ENCODE data around the gene UBE2N.
"Not testable (repeated sequence)": the region's sequence is repeated elsewhere in the genome, so short reads cannot be mapped to it uniquely, and the experiment has no call there.

Gene UBE2N

DNA sequence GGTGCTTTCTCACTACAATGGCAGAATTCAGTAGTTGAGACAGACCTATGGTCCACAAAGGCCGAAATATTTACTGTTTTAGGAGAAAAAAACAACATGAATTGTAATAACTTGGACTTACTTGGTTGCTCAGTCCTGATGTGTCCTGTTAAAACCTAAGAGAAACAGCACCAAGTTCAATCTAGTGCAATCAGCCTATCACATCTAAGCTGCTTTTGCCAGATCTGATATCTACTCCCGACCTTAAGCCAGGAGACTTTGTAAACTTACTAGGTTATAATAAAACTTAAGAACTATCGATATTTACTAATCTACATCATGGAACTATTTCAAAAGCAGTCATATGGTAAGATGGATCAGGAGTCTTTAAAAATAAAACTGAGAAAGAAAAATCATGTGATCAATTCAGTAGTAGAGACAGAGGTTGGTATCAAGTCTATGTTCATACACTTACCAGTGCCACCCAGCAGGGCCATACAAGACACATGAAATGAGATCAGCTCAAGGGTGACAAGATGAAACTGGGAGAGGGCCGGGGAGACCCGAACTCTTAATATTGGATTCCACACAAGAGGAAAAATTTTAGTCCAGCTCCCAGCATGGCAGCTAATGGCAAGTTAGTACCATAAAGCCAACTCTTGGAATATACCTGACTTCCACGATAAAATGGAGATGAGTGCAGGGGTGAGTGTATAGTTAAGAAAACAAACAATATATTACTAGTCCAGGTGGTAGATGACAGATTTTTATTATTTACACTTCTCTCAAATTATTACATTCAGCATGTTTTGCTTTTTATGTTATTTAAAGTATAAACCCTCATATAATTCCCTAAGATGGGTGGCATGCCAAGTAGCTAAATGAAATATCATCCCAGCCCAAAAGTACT lies 36.5 kb downstream of the UBE2N start:
- Histone ChIP-seq H3K4me3 (ENCODE audit: low read length) (no peak overlapping the region), H3K4me2 (ENCODE audit: low read depth, low read length) (no peak overlapping the region), H3K36me3 (replicated peaks; ENCODE audit: insufficient read depth, low read length) (no peaks in the 10 kb centered on the region), H3F3A (ENCODE audit: insufficient read depth, low read length) (0 out of 2 replicates have a peak, but pooled peaks cover 2% of the 10 kb centered on the region), H3K4me1 (ENCODE audit: low read length) (peaks cover 8% of the 10 kb centered on the region), H3K27me3 (replicated peaks; ENCODE audit: insufficient read depth, low read length) (no peaks in the 10 kb centered on the region), H3K79me2 (ENCODE audit: low read length) (peaks cover 19% of the 10 kb centered on the region), H3K27ac (ENCODE audit: low read length) (no peak overlapping the region), H3K9ac (ENCODE audit: low read length) (no peak overlapping the region), H2AFZ (ENCODE audit: low read length) (no peak overlapping the region), H3K9me2 (replicated peaks; ENCODE audit: insufficient read depth, low read length) (no peaks in the 10 kb centered on the region), H3K9me3 (replicated peaks; ENCODE audit: insufficient read depth, low read length) (no peaks in the 10 kb centered on the region), H4K20me1 (ENCODE audit: insufficient read depth, low read length) (no peaks in the 10 kb centered on the region)
- no peak for DNase-seq
- TF ChIP-seq EZH2 (optimal IDR thresholded peaks at IDR 0.05; ENCODE audit: low read depth, low read length) (no peak), EZH2phosphoT487 (IDR thresholded peaks at IDR 0.05; ENCODE audit: low read length) (no peak)
- TF ChIP-seq, protein P1, sequence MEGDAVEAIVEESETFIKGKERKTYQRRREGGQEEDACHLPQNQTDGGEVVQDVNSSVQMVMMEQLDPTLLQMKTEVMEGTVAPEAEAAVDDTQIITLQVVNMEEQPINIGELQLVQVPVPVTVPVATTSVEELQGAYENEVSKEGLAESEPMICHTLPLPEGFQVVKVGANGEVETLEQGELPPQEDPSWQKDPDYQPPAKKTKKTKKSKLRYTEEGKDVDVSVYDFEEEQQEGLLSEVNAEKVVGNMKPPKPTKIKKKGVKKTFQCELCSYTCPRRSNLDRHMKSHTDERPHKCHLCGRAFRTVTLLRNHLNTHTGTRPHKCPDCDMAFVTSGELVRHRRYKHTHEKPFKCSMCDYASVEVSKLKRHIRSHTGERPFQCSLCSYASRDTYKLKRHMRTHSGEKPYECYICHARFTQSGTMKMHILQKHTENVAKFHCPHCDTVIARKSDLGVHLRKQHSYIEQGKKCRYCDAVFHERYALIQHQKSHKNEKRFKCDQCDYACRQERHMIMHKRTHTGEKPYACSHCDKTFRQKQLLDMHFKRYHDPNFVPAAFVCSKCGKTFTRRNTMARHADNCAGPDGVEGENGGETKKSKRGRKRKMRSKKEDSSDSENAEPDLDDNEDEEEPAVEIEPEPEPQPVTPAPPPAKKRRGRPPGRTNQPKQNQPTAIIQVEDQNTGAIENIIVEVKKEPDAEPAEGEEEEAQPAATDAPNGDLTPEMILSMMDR (IDR thresholded peaks at IDR 0.05; ENCODE audit: low read length): no peak

DNA sequence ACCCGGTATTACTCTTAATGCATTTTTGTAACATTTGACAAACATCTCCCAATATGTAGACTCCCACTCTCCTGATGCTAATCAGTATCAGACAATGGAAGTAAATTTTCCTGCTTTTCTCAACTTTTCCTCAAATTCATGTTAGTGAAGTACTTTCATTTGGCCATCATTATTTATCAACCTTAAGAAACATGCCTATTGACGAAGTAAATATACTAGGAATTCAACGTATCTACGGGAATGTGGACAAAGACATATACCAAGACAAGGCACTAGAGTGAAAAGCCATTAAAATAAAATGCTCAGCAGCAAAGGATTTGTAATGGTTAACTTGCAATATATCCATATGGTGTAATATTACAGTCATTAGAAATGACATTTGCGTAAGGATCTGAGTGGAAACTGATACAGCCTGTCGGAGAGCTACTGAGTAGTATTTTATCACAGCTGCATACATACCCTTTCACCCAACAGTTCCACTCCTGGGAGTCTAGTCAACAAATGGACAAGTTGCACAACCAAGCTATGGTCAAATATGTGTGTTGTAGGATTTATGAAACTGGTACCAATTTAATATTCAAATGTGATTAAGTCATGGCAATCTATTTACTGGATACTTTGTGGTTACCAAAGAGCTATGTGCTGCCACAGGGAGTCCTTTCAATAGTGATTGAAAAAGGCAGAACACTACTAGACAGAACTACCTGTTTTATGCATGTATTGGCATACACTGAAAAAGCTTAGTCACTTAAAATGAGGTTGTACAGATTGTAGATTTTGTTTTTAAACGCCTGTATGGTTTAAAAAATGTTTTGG lies 37.6 kb downstream of the UBE2N start:
- no peaks in the 10 kb centered on the region for H3F3A ChIP-seq (ENCODE audit: insufficient read depth, low read length)
- H3K79me2 ChIP-seq (ENCODE audit: low read length): peaks cover 16% of the 10 kb centered on the region
- H3K36me3 ChIP-seq (replicated peaks; ENCODE audit: insufficient read depth, low read length): no peaks in the 10 kb centered on the region
- H3K9me2 ChIP-seq (replicated peaks; ENCODE audit: insufficient read depth, low read length): no peaks in the 10 kb centered on the region
- no peak overlapping the region for H3K4me3 ChIP-seq (ENCODE audit: low read length)
- H4K20me1 ChIP-seq (ENCODE audit: insufficient read depth, low read length): no peaks in the 10 kb centered on the region
- H3K27ac ChIP-seq (ENCODE audit: low read length): no peak overlapping the region
- no peaks in the 10 kb centered on the region for H3K27me3 ChIP-seq (replicated peaks; ENCODE audit: insufficient read depth, low read length)
- no peak for DNase-seq
- no peak overlapping the region for H2AFZ ChIP-seq (ENCODE audit: low read length)
- H3K4me1 ChIP-seq (ENCODE audit: low read length): peaks cover 8% of the 10 kb centered on the region
- no peak overlapping the region for H3K4me2 ChIP-seq (ENCODE audit: low read depth, low read length)
- no peak for TF ChIP-seq EZH2phosphoT487 (IDR thresholded peaks at IDR 0.05; ENCODE audit: low read length)
- TF ChIP-seq EZH2 (optimal IDR thresholded peaks at IDR 0.05; ENCODE audit: low read depth, low read length): no peak
- TF ChIP-seq, protein P1 (IDR thresholded peaks at IDR 0.05; ENCODE audit: low read length): no peak
- no peaks in the 10 kb centered on the region for H3K9me3 ChIP-seq (replicated peaks; ENCODE audit: insufficient read depth, low read length)
- no peak overlapping the region for H3K9ac ChIP-seq (ENCODE audit: low read length)

DNA sequence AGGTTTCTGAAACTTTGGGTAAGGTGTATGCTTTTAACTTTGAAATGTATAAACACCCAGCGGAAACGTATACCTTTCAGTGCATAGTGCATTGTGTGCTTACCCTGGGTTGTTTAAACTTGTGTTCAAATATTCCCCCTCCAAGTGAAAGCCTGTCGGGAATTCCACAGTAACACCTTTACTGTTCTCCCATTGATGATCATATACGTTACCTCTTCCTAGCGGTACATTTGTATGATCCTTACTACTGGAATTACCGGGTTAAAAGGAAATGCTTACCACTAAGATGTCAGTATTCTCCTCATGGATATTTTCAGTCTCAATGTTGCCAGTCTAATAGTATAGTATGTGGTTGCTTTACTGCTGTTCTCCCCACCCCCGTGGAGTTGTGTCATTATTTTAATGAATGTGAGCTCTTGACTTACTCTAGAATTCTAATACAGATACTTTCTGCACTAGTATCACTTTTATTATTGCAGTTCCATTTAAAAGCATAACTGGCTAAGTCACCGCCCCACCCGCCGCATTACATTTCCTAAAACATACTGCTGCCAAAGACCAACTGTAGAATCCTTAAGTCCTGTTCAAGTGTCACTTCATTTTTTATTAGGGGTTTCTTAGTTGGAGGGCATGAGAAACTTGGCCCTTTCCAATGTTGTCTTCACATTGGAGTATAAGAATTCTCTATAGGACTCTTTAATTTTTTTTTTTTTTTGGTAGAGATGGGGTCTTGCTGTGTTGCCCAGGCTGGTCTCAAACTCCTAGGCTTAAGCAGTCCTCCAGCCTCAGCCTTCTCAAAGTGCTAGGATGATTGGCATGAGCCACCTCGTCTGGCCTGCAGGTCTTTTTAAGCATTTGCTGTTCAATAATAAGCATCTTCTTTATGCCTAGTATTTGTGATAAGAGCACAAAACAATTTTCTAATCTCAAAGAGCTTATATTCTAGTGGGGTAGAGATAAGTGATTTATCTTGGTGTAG lies 39.1 kb downstream of the UBE2N start:
- H3K9me2 ChIP-seq (replicated peaks; ENCODE audit: insufficient read depth, low read length): no peaks in the 10 kb centered on the region
- H3K27ac ChIP-seq (ENCODE audit: low read length): no peak overlapping the region
- no peak for TF ChIP-seq EZH2phosphoT487 (IDR thresholded peaks at IDR 0.05; ENCODE audit: low read length)
- no peak for TF ChIP-seq EZH2 (optimal IDR thresholded peaks at IDR 0.05; ENCODE audit: low read depth, low read length)
- TF ChIP-seq, protein P1 (IDR thresholded peaks at IDR 0.05; ENCODE audit: low read length): no peak
- peaks cover 15% of the 10 kb centered on the region for H3K79me2 ChIP-seq (ENCODE audit: low read length)
- H3K9ac ChIP-seq (ENCODE audit: low read length): no peak overlapping the region
- no peaks in the 10 kb centered on the region for H3K27me3 ChIP-seq (replicated peaks; ENCODE audit: insufficient read depth, low read length)
- no peak overlapping the region for H3K4me2 ChIP-seq (ENCODE audit: low read depth, low read length)
- no peaks in the 10 kb centered on the region for H4K20me1 ChIP-seq (ENCODE audit: insufficient read depth, low read length)
- H3K36me3 ChIP-seq (replicated peaks; ENCODE audit: insufficient read depth, low read length): no peaks in the 10 kb centered on the region
- no peak overlapping the region for H3K4me3 ChIP-seq (ENCODE audit: low read length)
- no peaks in the 10 kb centered on the region for H3F3A ChIP-seq (ENCODE audit: insufficient read depth, low read length)
- no peak for DNase-seq
- H2AFZ ChIP-seq (ENCODE audit: low read length): no peak overlapping the region
- peaks cover 8% of the 10 kb centered on the region for H3K4me1 ChIP-seq (ENCODE audit: low read length)
- H3K9me3 ChIP-seq (replicated peaks; ENCODE audit: insufficient read depth, low read length): no peaks in the 10 kb centered on the region

DNA sequence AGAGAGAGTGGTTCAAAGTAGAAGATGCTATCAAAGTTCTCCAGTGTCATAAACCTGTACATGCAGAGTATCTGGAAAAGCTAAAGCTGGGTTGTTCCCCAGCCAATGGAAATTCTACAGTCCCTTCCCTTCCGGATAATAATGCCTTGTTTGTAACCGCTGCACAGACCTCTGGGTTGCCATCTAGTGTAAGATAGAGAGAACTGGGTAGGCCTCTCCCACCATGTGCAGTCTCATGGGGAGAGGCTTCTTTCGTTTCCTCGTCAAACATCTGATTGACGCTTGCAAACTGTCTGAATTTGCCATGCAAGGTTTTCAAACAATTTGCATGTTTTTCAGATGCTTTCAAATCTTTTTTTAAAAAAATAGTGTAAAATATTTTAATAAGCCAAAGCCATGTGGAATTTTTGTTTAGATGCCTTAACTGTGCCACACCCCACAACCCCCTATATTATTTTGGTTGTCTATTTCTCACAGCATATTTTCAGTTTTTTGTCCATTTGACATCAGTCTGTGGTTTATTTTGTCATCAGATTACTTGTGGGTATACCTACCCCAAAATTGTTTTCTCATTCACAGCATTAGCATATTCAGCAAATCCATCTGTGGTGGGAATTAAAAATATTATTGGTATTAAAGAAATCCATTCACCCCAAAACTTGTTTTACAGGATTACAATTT lies 42.4 kb downstream of the UBE2N start:
- not testable (repeated sequence) for H2AFZ ChIP-seq (ENCODE audit: low read length); H3F3A ChIP-seq (ENCODE audit: insufficient read depth, low read length); H4K20me1 ChIP-seq (ENCODE audit: insufficient read depth, low read length); H3K4me3 ChIP-seq (ENCODE audit: low read length); H3K9ac ChIP-seq (ENCODE audit: low read length); H3K9me2 ChIP-seq (replicated peaks; ENCODE audit: insufficient read depth, low read length); H3K27ac ChIP-seq (ENCODE audit: low read length); DNase-seq; H3K4me2 ChIP-seq (ENCODE audit: low read depth, low read length); H3K36me3 ChIP-seq (replicated peaks; ENCODE audit: insufficient read depth, low read length); H3K27me3 ChIP-seq (replicated peaks; ENCODE audit: insufficient read depth, low read length); H3K4me1 ChIP-seq (ENCODE audit: low read length); H3K9me3 ChIP-seq (replicated peaks; ENCODE audit: insufficient read depth, low read length)
- H3K79me2 ChIP-seq (ENCODE audit: low read length): peaks cover 13% of the 10 kb centered on the region; the same call in 1 of the 2 replicates
